Measurements from ENCODE around the gene SORBS2.

- TF ChIP-seq CTCF (IDR thresholded peaks at IDR 0.05) (no peak), POLR2A (IDR thresholded peaks at IDR 0.05) (no peak)
These were observed at the start of gene SORBS2 for GRCh38 chr4:185811509-185812364.

All from uterus (tissue), 2 donors.